Memory B cell (primary cell): ENCODE results near the gene EXOC2.
A peak's percentile ranks its signal among the peaks of the same experiment; 100 is the strongest.
"Not testable (repeated sequence)": the region's sequence is repeated elsewhere in the genome, so short reads cannot be mapped to it uniquely, and the experiment has no call there.

Experiments used
- ATAC-seq: fragments of 150-1000 bp; cut with Tn5 transposase; 2 replicates; pipeline ENCODE4 v1.10.0; 2021; ENCODE audit warnings: low read depth, mild to moderate bottlenecking, moderate library complexity
- DNase-seq, 2 donors: peaks; one replicate each; pipeline ENCODE4 v3.0.0; 2022; ENCODE audit warnings: low spot score in 2 of 2
- H3K27ac Mint-ChIP-seq: one replicate; pipeline ENCODE4 v1.8.0; 2022; ENCODE audit warnings: mild to moderate bottlenecking, moderate library complexity, mixed read lengths
- H3K27me3 Mint-ChIP-seq: one replicate; pipeline ENCODE4 v1.8.0; 2022; ENCODE audit warnings: mixed read lengths
- H3K36me3 Mint-ChIP-seq: one replicate; pipeline ENCODE4 v1.8.0; 2022; ENCODE audit warnings: mild to moderate bottlenecking, mixed read lengths
- H3K4me1 Mint-ChIP-seq: one replicate; pipeline ENCODE4 v1.8.0; 2022; ENCODE audit warnings: mixed read lengths
- H3K4me3 Mint-ChIP-seq: one replicate; pipeline ENCODE4 v1.8.0; 2022; ENCODE audit warnings: mild to moderate bottlenecking, moderate library complexity, mixed read lengths
- H3K9me3 Mint-ChIP-seq: one replicate; pipeline ENCODE4 v1.8.0; 2022; ENCODE audit warnings: mixed read lengths

EXOC2 gene

GRCh38 chr6:680666-681340 lies 12.1 kb downstream of the EXOC2 start:
- DNase-seq (no peak), ATAC-seq (no peak)
- Mint-ChIP-seq H3K4me1 (peaks cover 38% of the 10 kb centered on the region), H3K36me3 (peaks cover 13% of the 10 kb centered on the region), H3K4me3 (no peak overlapping the region), H3K27ac (peak overlapping the region; percentile 3), H3K27me3 (no peaks in the 10 kb centered on the region), H3K9me3 (no peaks in the 10 kb centered on the region)

- no peak overlapping the region for H3K4me3 Mint-ChIP-seq
These were observed 12.7 kb downstream of the EXOC2 start for GRCh38 chr6:680251-680650.

DNA sequence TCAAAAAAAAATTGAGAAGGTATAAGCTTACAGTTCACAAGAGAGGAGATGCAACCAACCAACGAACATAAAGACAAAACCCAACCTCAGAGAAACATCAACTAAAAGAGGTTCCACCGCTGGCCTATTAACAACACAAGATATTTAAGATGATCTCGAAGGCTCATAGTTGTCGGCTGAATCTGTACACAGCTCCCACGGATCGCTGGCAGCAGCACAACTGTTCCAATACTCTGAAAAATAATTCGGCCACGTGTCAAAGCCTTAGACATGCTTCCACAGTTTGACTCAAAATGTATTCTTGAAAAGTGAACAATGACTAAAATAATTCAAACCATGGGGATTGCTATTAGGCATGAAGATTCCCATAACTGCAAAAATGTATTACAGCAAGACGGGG lies 13.7 kb downstream of the EXOC2 start:
- Mint-ChIP-seq H3K27me3 (no peaks in the 10 kb centered on the region), H3K36me3 (peaks cover 9% of the 10 kb centered on the region), H3K9me3 (no peaks in the 10 kb centered on the region), H3K4me3 (no peak overlapping the region), H3K27ac (no peak overlapping the region), H3K4me1 (peaks cover 37% of the 10 kb centered on the region)
- ATAC-seq, result no peak
- no peak for DNase-seq

More at GRCh38 chr6:680251-680650, 12.7 kb downstream of the EXOC2 start:
- Mint-ChIP-seq H3K9me3 (no peaks in the 10 kb centered on the region), H3K27ac (no peak overlapping the region), H3K4me1 (peaks cover 34% of the 10 kb centered on the region), H3K27me3 (no peaks in the 10 kb centered on the region), H3K36me3 (peaks cover 10% of the 10 kb centered on the region)
- DNase-seq, result no peak
- no peak for ATAC-seq

DNA sequence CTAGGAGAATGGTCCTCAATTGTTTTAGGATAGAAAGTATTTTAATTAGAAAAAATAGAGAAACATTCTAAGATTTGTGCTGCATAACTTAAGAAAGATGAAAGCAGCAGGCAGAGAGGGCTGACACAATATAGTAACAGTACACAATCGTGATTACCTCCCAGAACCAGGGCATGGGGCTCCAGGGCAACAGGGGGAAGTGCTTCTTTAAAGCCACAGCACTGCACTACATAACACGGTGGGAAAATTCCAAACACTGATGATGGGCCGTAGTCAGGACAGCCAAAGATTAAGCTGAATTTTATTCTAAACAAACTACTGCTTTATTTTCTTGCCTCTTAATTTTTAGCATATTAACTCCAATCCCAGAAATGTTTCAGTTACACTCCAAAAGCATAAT lies 14.4 kb downstream of the EXOC2 start:
- H3K27me3 Mint-ChIP-seq, result no peaks in the 10 kb centered on the region
- no peak for DNase-seq
- ATAC-seq, result no peak
- H3K4me1 Mint-ChIP-seq, result peaks cover 31% of the 10 kb centered on the region
- no peak overlapping the region for H3K4me3 Mint-ChIP-seq
- no peaks in the 10 kb centered on the region for H3K9me3 Mint-ChIP-seq
- no peak overlapping the region for H3K27ac Mint-ChIP-seq
- H3K36me3 Mint-ChIP-seq, result peaks cover 9% of the 10 kb centered on the region

DNA sequence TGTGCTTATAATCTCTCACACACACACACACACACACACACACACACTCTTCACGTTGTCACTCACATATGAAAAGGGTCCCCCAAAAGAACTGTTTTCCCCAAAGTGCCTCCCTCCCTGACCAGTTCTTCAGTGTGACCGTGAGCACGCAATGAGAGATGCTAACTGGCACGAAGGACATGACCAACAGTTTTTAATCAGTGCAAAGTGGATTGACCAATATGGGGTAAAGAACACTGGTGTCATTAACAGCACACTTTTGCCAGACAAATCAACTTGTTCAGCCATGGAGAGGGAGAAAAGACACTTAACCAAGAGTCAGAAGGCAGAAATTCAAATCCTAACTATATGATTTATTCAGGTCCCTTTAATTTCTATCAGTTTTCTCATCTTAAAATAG lies 15.0 kb downstream of the EXOC2 start:
- peaks cover 29% of the 10 kb centered on the region for H3K4me1 Mint-ChIP-seq
- DNase-seq (no peak), ATAC-seq (no peak)
- no peaks in the 10 kb centered on the region for H3K9me3 Mint-ChIP-seq
- H3K36me3 Mint-ChIP-seq, result peaks cover 9% of the 10 kb centered on the region
- no peak overlapping the region for H3K27ac Mint-ChIP-seq
- no peaks in the 10 kb centered on the region for H3K27me3 Mint-ChIP-seq
- no peak overlapping the region for H3K4me3 Mint-ChIP-seq

- Mint-ChIP-seq H3K4me3 (no peak overlapping the region), H3K27me3 (no peaks in the 10 kb centered on the region), H3K27ac (no peak overlapping the region), H3K9me3 (peaks cover 6% of the 10 kb centered on the region), H3K36me3 (peaks cover 10% of the 10 kb centered on the region), H3K4me1 (peaks cover 21% of the 10 kb centered on the region)
- no peak for DNase-seq
- no peak for ATAC-seq
These were observed 18.0 kb downstream of the EXOC2 start for GRCh38 chr6:674956-675355.

- Mint-ChIP-seq H3K4me1 (peaks cover 17% of the 10 kb centered on the region), H3K27ac (no peak overlapping the region), H3K9me3 (peaks cover 6% of the 10 kb centered on the region), H3K36me3 (peaks cover 11% of the 10 kb centered on the region), H3K4me3 (no peak overlapping the region), H3K27me3 (no peaks in the 10 kb centered on the region)
- no peak for DNase-seq
- ATAC-seq, result no peak
These were observed 18.5 kb downstream of the EXOC2 start for GRCh38 chr6:674406-674805.

GRCh38 chr6:667253-667927 lies 25.5 kb downstream of the EXOC2 start:
- peaks cover 30% of the 10 kb centered on the region for H3K36me3 Mint-ChIP-seq
- H3K4me3 Mint-ChIP-seq, result no peak overlapping the region
- peaks cover 32% of the 10 kb centered on the region for H3K4me1 Mint-ChIP-seq
- no peak for DNase-seq
- H3K27me3 Mint-ChIP-seq, result no peaks in the 10 kb centered on the region
- ATAC-seq, result no peak
- H3K9me3 Mint-ChIP-seq, result peaks cover 10% of the 10 kb centered on the region
- H3K27ac Mint-ChIP-seq, result no peak overlapping the region

GRCh38 chr6:665403-666267 lies 27.3 kb downstream of the EXOC2 start:
- Mint-ChIP-seq H3K27ac (no peak overlapping the region), H3K9me3 (peaks cover 5% of the 10 kb centered on the region), H3K4me1 (peaks cover 42% of the 10 kb centered on the region), H3K4me3 (no peak overlapping the region), H3K36me3 (peaks cover 25% of the 10 kb centered on the region), H3K27me3 (no peaks in the 10 kb centered on the region)
- DNase-seq (no peak), ATAC-seq (no peak)

DNA sequence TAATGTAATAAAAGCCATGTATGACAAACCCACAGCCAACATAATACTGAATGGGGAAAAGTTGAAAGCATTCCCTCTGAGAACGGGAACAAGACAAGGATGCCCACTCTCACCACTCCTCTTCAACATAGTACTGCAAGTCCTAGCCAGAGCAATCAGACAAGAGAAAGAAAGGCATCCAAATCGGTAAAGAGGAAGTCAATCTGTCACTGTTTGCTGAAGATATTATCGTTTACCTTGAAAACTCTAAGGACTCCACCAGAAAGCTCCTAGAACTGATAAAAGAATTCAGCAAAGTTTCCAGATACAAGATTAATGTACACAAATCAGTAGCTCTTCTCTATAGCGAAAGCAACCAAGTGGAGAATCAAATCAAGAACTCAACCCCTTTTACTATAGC lies 29.2 kb downstream of the EXOC2 start:
- not testable (repeated sequence) for ATAC-seq, H3K27me3 Mint-ChIP-seq, H3K9me3 Mint-ChIP-seq, H3K4me3 Mint-ChIP-seq, DNase-seq
- peaks cover 50% of the 10 kb centered on the region for H3K4me1 Mint-ChIP-seq
- peaks cover 20% of the 10 kb centered on the region for H3K36me3 Mint-ChIP-seq
- H3K27ac Mint-ChIP-seq, result peak overlapping the region; percentile 3

DNA sequence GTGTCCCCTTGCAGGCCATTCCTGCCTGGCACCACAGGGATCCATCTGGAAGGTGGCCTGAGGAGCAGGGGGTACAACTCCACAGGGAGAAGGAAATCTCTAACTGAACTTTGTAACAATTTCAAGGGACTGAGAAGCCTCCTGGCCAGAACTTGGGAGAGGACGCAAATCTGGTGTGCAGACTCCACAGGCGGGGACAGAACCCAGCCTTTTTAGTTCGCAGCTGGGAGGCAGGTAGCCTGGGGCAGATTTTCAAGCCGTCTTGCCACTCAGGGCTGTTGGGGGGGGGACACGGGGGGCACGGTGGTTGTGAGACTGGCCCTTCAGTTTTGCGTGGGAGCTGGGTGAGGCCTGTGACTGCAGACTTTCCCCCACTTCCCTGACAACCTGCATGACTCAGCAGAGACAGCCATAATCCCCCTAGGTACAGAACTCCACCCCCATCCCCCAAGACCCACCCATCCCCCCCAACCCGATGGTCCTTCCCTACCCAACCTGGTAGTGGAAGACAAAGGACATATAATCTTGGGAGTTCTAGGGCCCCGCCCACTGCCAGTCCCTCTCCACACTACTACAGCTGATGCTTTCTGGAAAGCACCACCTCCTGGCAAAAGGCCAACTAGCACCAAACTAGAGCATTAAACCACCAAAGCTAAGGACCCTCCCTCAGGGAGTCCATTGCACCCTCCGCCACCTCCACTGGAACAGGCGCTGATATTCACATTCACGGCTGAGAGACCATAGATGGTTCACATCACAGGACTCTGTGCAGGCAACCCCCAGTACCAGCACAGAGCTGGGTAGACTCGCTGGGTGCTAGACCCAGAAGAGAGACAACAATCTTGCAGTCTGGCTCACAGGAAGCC lies 33.0 kb downstream of the EXOC2 start:
- ATAC-seq, result no peak
- H3K27me3 Mint-ChIP-seq, result no peaks in the 10 kb centered on the region
- H3K36me3 Mint-ChIP-seq, result peaks cover 17% of the 10 kb centered on the region
- no peaks in the 10 kb centered on the region for H3K9me3 Mint-ChIP-seq
- H3K4me3 Mint-ChIP-seq, result no peak overlapping the region
- peaks cover 47% of the 10 kb centered on the region for H3K4me1 Mint-ChIP-seq
- H3K27ac Mint-ChIP-seq, result no peak overlapping the region
- no peak for DNase-seq

- Mint-ChIP-seq H3K36me3 (peaks cover 16% of the 10 kb centered on the region), H3K4me1 (peaks cover 35% of the 10 kb centered on the region), H3K9me3 (peaks cover 1% of the 10 kb centered on the region), H3K4me3 (no peak overlapping the region), H3K27ac (no peak overlapping the region), H3K27me3 (no peaks in the 10 kb centered on the region)
- ATAC-seq (no peak), DNase-seq (no peak)
These were observed 34.7 kb downstream of the EXOC2 start for GRCh38 chr6:658244-658643.

GRCh38 chr6:657743-658142 lies 35.2 kb downstream of the EXOC2 start:
- Mint-ChIP-seq H3K27ac (no peak overlapping the region), H3K9me3 (peaks cover 1% of the 10 kb centered on the region), H3K4me3 (no peak overlapping the region), H3K27me3 (no peaks in the 10 kb centered on the region), H3K36me3 (peaks cover 19% of the 10 kb centered on the region), H3K4me1 (peaks cover 34% of the 10 kb centered on the region)
- ATAC-seq (no peak), DNase-seq (no peak)
